ENCODE data around the gene IMP3. TPM values are rescaled to one million over a fixed set of nuclear protein-coding genes. Genes with fewer than 3 reads are reported as not detected.
A peak's percentile ranks its signal among the peaks of the same experiment; 100 is the strongest.
"Not testable (repeated sequence)": the region's sequence is repeated elsewhere in the genome, so short reads cannot be mapped to it uniquely, and the experiment has no call there.

The IMP3 gene
- total RNA-seq, 2 experiments from 2014 or later, result 85.3 to 87.1 TPM

- Mint-ChIP-seq H3K27ac (peak overlapping the region; percentile 86), H3K4me3 (peak overlapping the region; percentile 93), H3K27me3 (peaks cover 2% of the 10 kb centered on the region), H3K36me3 (peaks cover 10% of the 10 kb centered on the region), H3K4me1 (peaks cover 29% of the 10 kb centered on the region), H3K9me3 (no peaks in the 10 kb centered on the region)
- POLR2A ChIA-PET, result interaction anchor here (0.9 to 7.6 kb wide), 16 partner anchors 10 to 272 kb away, joined by 3 to 168 read pairs (median 10); partner anchors contain the start of genes MAN2C1, PTPN9, SIN3A and SNUPN
- ATAC-seq (ENCODE audit: low read depth), result peak; percentile 59
- peak; percentile 48 for DNase-seq
These were observed 607 bp upstream of the IMP3 start for GRCh38 chr15:75640483-75641178.

- Mint-ChIP-seq H3K4me3 (peak overlapping the region; percentile 93), H3K27ac (peak overlapping the region; percentile 86), H3K4me1 (peaks cover 29% of the 10 kb centered on the region), H3K27me3 (no peaks in the 10 kb centered on the region), H3K36me3 (peaks cover 10% of the 10 kb centered on the region), H3K9me3 (no peaks in the 10 kb centered on the region)
- POLR2A ChIA-PET, result interaction anchor here (0.6 to 7.6 kb wide), 17 partner anchors 9 to 271 kb away, joined by 3 to 168 read pairs (median 9); partner anchors contain the start of genes MAN2C1, PTPN9, SIN3A and SNUPN
- no peak for DNase-seq
- ATAC-seq (ENCODE audit: low read depth), result no peak
These were observed 774 bp downstream of the IMP3 start for GRCh38 chr15:75639191-75639708.

GRCh38 chr15:75637245-75638009 is 2.6 kb downstream of the IMP3 start:
- H3K36me3 Mint-ChIP-seq, result peaks cover 10% of the 10 kb centered on the region
- peak overlapping the region; percentile 93 for H3K4me3 Mint-ChIP-seq
- H3K4me1 Mint-ChIP-seq, result peaks cover 29% of the 10 kb centered on the region
- H3K27me3 Mint-ChIP-seq, result no peaks in the 10 kb centered on the region
- no peak for DNase-seq
- no peaks in the 10 kb centered on the region for H3K9me3 Mint-ChIP-seq
- no peak for ATAC-seq (ENCODE audit: low read depth)
- peak overlapping the region; percentile 15 for H3K27ac Mint-ChIP-seq
- POLR2A ChIA-PET, result interaction anchor here (0.9 to 7.6 kb wide), 6 partner anchors 12 to 270 kb away, joined by 3 to 168 read pairs (median 4); partner anchors contain the start of genes MAN2C1, PTPN9, SIN3A and SNUPN

DNA sequence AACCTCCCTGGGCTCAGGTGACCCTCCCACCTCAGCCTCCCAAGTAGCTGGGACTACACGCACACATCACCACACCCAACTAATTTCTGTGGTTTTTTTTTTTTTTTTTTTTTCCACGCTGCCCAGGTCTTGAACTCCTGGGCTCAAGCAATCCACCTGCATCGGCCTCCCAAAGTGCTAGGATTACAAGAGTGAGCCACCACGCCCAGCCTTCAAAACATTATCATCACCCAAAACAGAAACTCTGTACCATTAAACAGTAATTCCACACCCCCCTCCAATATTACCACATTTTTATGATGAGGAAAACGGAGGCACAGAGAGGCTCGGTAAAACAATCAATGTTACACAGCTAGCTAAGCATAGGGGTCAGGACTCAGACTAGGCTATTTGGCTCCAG is 4.0 kb downstream of the IMP3 start:
- H3K27me3 Mint-ChIP-seq, result no peaks in the 10 kb centered on the region
- DNase-seq (no peak), ATAC-seq (ENCODE audit: low read depth) (no peak)
- no peak overlapping the region for H3K27ac Mint-ChIP-seq
- POLR2A ChIA-PET, result interaction anchor here (1.2 to 7.6 kb wide), 2 partner anchors 10 to 183 kb away, joined by 4 to 168 read pairs; partner anchors contain the start of genes SIN3A and SNUPN
- no peak overlapping the region for H3K4me3 Mint-ChIP-seq
- H3K9me3 Mint-ChIP-seq, result no peaks in the 10 kb centered on the region
- H3K36me3 Mint-ChIP-seq, result peaks cover 10% of the 10 kb centered on the region
- H3K4me1 Mint-ChIP-seq, result peaks cover 25% of the 10 kb centered on the region

DNA sequence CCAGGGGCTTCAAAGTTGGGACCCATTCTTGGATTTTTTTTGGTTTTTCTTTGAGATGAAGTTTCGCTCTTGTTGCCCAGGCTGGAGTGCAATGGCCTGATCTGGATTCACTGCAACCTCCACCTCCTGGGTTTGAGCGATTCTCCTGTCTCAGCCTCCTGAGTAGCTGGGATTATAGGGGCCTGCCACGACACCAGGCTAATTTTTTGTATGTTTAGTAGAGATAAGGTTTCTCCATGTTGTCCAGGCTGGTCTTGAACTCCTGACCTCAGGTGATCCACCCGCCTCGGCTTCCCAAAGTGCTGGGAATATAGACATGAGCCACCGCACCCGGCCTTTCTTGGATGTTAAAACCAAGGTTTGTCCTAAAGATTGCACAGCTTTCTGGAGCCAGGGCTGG is 6.1 kb downstream of the IMP3 start:
- H3K36me3 Mint-ChIP-seq, result peaks cover 10% of the 10 kb centered on the region
- not testable (repeated sequence) for H3K27ac Mint-ChIP-seq; H3K4me3 Mint-ChIP-seq; H3K9me3 Mint-ChIP-seq; H3K27me3 Mint-ChIP-seq; DNase-seq; ATAC-seq (ENCODE audit: low read depth)
- POLR2A ChIA-PET, result interaction anchor here (0.6 kb wide), 1 partner anchor 41 kb away, joined by 4 read pairs; no protein-coding TSS in a partner anchor
- H3K4me1 Mint-ChIP-seq, result peaks cover 19% of the 10 kb centered on the region

DNA sequence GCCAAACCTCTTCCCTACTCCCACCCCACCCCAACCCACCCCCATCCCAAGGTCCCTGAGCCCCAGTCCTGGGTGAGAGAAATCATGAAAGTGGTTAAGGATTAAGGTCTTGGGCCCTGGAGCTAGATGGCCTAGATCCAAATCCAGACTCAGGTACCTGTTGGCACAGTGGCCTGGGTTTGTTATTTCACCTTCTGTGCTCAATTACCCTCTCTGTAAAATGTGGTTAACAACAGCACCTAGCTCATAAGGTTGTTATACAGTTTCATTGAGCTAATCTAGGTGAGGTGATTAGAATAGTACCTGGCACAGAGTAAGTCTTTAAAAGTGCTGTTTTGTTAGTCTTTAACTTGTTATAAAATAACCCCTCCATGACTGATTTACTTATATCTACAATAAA is 8.1 kb downstream of the IMP3 start:
- DNase-seq, result no peak

GRCh38 chr15:75625542-75626347 is 14.3 kb downstream of the IMP3 start, which contains the start of gene SNUPN:
TSS of gene SNUPN (minus strand) at chr15:75625725. CDS start at chr15:75621051, 4,674 bp downstream.
- Mint-ChIP-seq H3K27me3 (no peaks in the 10 kb centered on the region), H3K9me3 (no peaks in the 10 kb centered on the region), H3K4me3 (peak within 1 kb of the TSS; percentile 88), H3K27ac (peak within 1 kb of the TSS; percentile 92), H3K36me3 (peaks cover 10% of the 10 kb centered on the region), H3K4me1 (peaks cover 27% of the 10 kb centered on the region)
- peak; percentile 91 for DNase-seq
- ATAC-seq (ENCODE audit: low read depth), result peak; percentile 83
- POLR2A ChIA-PET, result interaction anchor here (0.6 to 6.3 kb wide), 17 partner anchors 9 to 1373 kb away, joined by 3 to 90 read pairs (median 7); partner anchors contain the start of genes IMP3, MAN2C1, PTPN9 and SIN3A

More for the DNA sequence above, 8.1 kb downstream of the IMP3 start:
- H3K4me1 Mint-ChIP-seq, result peaks cover 8% of the 10 kb centered on the region
- no peaks in the 10 kb centered on the region for H3K36me3 Mint-ChIP-seq
- no peak for ATAC-seq (ENCODE audit: low read depth)
- H3K4me3 Mint-ChIP-seq, result no peak overlapping the region
- no peaks in the 10 kb centered on the region for H3K9me3 Mint-ChIP-seq
- POLR2A ChIA-PET, result interaction anchor here (2.8 kb wide), 1 partner anchor 8 kb away, joined by 9 read pairs; the partner anchor contains the start of gene IMP3
- no peak overlapping the region for H3K27ac Mint-ChIP-seq
- no peaks in the 10 kb centered on the region for H3K27me3 Mint-ChIP-seq

- Mint-ChIP-seq H3K27ac (peak overlapping the region; percentile 54), H3K9me3 (no peaks in the 10 kb centered on the region), H3K27me3 (no peaks in the 10 kb centered on the region), H3K4me3 (no peak overlapping the region), H3K36me3 (peaks cover 13% of the 10 kb centered on the region), H3K4me1 (peaks cover 35% of the 10 kb centered on the region)
- no peak for DNase-seq
- ATAC-seq (ENCODE audit: low read depth), result no peak
- POLR2A ChIA-PET, result interaction anchor here (1.8 to 6.3 kb wide), 2 partner anchors 17 to 25 kb away, joined by 3 to 80 read pairs; partner anchors contain the start of gene IMP3
These were observed 17.5 kb downstream of the IMP3 start for GRCh38 chr15:75622505-75622904.

GRCh38 chr15:75620841-75621391 is 19.1 kb downstream of the IMP3 start:
- Mint-ChIP-seq H3K27me3 (no peaks in the 10 kb centered on the region), H3K36me3 (peaks cover 22% of the 10 kb centered on the region), H3K4me3 (peak overlapping the region; percentile 41), H3K27ac (peak overlapping the region; percentile 63), H3K4me1 (peaks cover 29% of the 10 kb centered on the region), H3K9me3 (no peaks in the 10 kb centered on the region)
- no peak for DNase-seq
- POLR2A ChIA-PET, result interaction anchor here (0.7 to 1.7 kb wide), 7 partner anchors 14 to 168 kb away, joined by 3 to 9 read pairs (median 4); partner anchors contain the start of genes IMP3 and PTPN9
- no peak for ATAC-seq (ENCODE audit: low read depth)

GRCh38 chr15:75620058-75620820 is 19.8 kb downstream of the IMP3 start:
- peak overlapping the region; percentile 63 for H3K27ac Mint-ChIP-seq
- H3K36me3 Mint-ChIP-seq, result peaks cover 26% of the 10 kb centered on the region
- DNase-seq (no peak), ATAC-seq (ENCODE audit: low read depth) (no peak)
- H3K27me3 Mint-ChIP-seq, result no peaks in the 10 kb centered on the region
- no peaks in the 10 kb centered on the region for H3K9me3 Mint-ChIP-seq
- peaks cover 29% of the 10 kb centered on the region for H3K4me1 Mint-ChIP-seq
- peak overlapping the region; percentile 40 for H3K4me3 Mint-ChIP-seq
- POLR2A ChIA-PET, result interaction anchor here (0.7 to 1.8 kb wide), 8 partner anchors 13 to 167 kb away, joined by 3 to 9 read pairs (median 4); partner anchors contain the start of genes IMP3 and PTPN9

DNA sequence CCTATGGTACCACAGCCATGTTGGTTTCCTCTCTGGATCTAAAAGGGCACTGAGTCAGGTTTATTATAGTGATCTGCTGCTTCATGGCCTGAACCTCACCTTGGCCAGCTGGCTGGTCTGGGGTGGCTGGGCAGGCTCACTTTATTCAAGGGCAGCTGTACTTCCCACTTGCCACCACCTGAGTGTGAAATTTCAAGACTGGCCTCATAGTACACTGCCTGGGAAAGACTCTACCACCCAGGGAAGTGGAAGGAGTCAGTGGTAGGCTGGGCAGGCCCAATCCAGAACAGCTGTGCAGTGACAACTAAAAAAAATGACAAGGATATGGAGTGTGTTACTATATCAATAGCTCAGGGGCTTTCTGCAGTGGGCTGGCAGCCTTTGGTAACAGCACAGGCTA is 23.3 kb downstream of the IMP3 start:
- POLR2A ChIA-PET, result interaction anchor here (1.4 to 1.7 kb wide), 2 partner anchors 8 to 9 kb away, joined by 4 to 7 read pairs; no protein-coding TSS in a partner anchor
- no peak overlapping the region for H3K4me3 Mint-ChIP-seq
- ATAC-seq (ENCODE audit: low read depth) (no peak), DNase-seq (no peak)
- peaks cover 42% of the 10 kb centered on the region for H3K36me3 Mint-ChIP-seq
- no peaks in the 10 kb centered on the region for H3K9me3 Mint-ChIP-seq
- no peaks in the 10 kb centered on the region for H3K27me3 Mint-ChIP-seq
- no peak overlapping the region for H3K27ac Mint-ChIP-seq
- H3K4me1 Mint-ChIP-seq, result peaks cover 25% of the 10 kb centered on the region
